Transverse colon (tissue), 4 donors: ENCODE results near the gene CACNA1C. TPM values are rescaled to one million over a fixed set of nuclear protein-coding genes. Genes with fewer than 3 reads are reported as not detected.

ENCODE experiments used
- DNase-seq: peaks from one replicate; pipeline ENCODE4 v3.0.0-alpha.2; 2019
- H3K27ac ChIP-seq, 4 donors: fragments of 200-600 bp; sonication (generic); 2 replicates each; pipeline ENCODE4 v1.5.1; 2016 to 2018; ENCODE audit warnings: inconsistent platforms in 4 of 4
- H3K27me3 ChIP-seq: fragments of 200-600 bp; sonication (generic); 2 replicates; pipeline ENCODE4 v1.5.1; 2017; ENCODE audit warnings: inconsistent platforms
- H3K36me3 ChIP-seq, 4 donors: fragments of 200-600 bp; sonication (generic); 2 replicates each; pipeline ENCODE4 v1.5.1; 2017 to 2019; ENCODE audit warnings: inconsistent platforms in 4 of 4
- H3K4me1 ChIP-seq, 4 donors: fragments of 200-600 bp; sonication (generic); 2 replicates each; pipeline ENCODE4 v1.5.1; 2017 to 2020; ENCODE audit warnings: inconsistent platforms in 4 of 4
- H3K4me3 ChIP-seq, 4 donors: fragments of 200-600 bp; sonication (generic); 1 replicate in 1 of 4; 2 replicates in 3 of 4; pipeline versions ENCODE4 v1.5.1 to v1.6.1; 2017 to 2019; ENCODE audit warnings: inconsistent platforms in 4 of 4
- H3K9me3 ChIP-seq, 2 donors: fragments of 200-600 bp; sonication (generic); 2 replicates each; pipeline ENCODE4 v1.5.1; 2017 to 2019; ENCODE audit warnings: inconsistent platforms in 2 of 2
- CTCF ChIP-seq, 5 experiments: fragments of 200-600 bp in 3 of 5; fragments of 450-650 bp in 2 of 5; sonication (generic) in 3 of 5; IDR thresholded peaks; 1 replicate in 2 of 5; 2 replicates in 3 of 5; pipeline ENCODE4 v1.5.1; 2016 to 2017; ENCODE audit warnings: antibody characterized with exemption in 5 of 5, inconsistent platforms in 3 of 5, mild to moderate bottlenecking in 2 of 5, moderate library complexity in 1 of 5
- EP300 ChIP-seq: sonication (generic); formaldehyde crosslinking; IDR thresholded peaks from one replicate; pipeline ENCODE4 v1.6.1; 2017; ENCODE audit warnings: antibody characterized with exemption, low read depth
- POLR2A ChIP-seq: fragments of 450-650 bp; IDR thresholded peaks from one replicate; pipeline ENCODE4 v1.6.1; 2016; ENCODE audit warnings: antibody characterized with exemption, mild to moderate bottlenecking, moderate library complexity
- POLR2AphosphoS5 ChIP-seq, 3 donors: sonication (generic); formaldehyde crosslinking; IDR thresholded peaks; one replicate each; pipeline ENCODE4 v1.6.1; 2016; ENCODE audit warnings: antibody characterized with exemption in 3 of 3
- WGBS, 2 donors: methylation state at CpG; one replicate each; pipeline ENCODE4 v1.1.5; 2018; ENCODE audit warnings: low coverage in 1 of 2; 5-methylcytosine and 5-hydroxymethylcytosine counted together
- in situ Hi-C, 4 donors: fragments of 200-750 bp; cut with MboI; loops; one replicate each; pipeline versions ENCODE4 v1.15.0 to v1.15.1; 2017; ENCODE audit warnings: low sequenced_read_pairs in 3 of 4, low pct_ligation_motif_present in 1 of 4, low pct_unique_long_range_greater_than_20kb in 1 of 4
- intact Hi-C: fragments of 100-400 bp; cut with DNase I; formaldehyde crosslinking; loops from one replicate; pipeline ENCODE4 v1.15.1; 2023; ENCODE audit warnings: low total_unique reads
- total RNA-seq, 4 donors: library from RNA; depleted of rRNA; stranded (reverse); fragments of >200 nt; gene quantifications; one replicate each; pipeline ENCODE4 v1.1.0, GENCODE V29; 2016

Gene CACNA1C
- total RNA-seq, 4 donors from 2014 or later = 18.8 to 35.2 (median 24.8) TPM

DNA sequence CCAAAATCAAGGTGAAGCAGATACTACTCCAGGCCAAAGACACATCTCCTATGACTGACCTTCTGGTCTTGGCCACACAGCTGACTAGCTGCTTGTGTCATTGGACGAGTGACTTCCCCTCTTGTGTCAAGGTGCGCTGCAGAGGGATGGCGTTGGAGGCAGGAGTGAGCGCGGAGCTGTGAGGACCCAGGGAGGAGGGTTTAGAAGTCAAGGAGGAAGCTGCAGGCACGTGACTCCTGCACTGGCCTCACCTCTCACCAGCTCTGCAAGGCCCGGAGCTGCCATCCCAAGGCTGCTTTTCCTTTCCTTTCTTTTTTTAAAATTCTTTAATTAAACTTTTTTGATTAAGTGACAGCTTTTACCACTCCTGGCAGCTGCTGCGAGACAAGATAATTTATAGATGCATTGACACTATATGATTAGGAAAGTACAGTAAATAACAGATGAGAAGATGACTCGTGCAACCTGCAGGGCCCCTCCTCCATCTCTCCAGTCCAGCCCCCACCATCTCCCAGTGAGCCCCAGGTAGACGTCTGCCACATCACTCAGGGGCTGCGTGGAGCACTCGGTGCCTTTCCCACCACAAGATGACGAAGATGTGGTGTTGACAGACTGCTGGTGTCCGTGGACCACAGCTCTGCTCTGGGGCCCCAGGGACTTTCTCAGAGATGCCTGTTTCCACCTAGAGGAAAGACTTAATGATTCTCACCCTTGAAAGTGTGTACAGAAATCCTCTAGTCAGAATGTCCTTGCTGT is 350.6 kb downstream of the CACNA1C start:
- Histone ChIP-seq H3K36me3 (no peaks in the 10 kb centered on the region), H3K4me1 (peaks cover 0 to 6% (median 4%) of the 10 kb centered on the region in 4 donors)
- no peak for DNase-seq

GRCh38 chr12:2405039-2405438 is 352.3 kb downstream of the CACNA1C start:
- WGBS, 2 donors = 86 to 91% methylated on average over 7 to 9 of the region's 9 CpGs
- intact Hi-C loops (no loop called here), in situ Hi-C loops (no loop called here)
- Histone ChIP-seq H3K9me3 (no peaks in the 10 kb centered on the region), H3K27me3 (no peaks in the 10 kb centered on the region), H3K36me3 (no peaks in the 10 kb centered on the region), H3K4me3 (no peak overlapping the region), H3K27ac (no peak overlapping the region), H3K4me1 (peaks cover 0 to 6% (median 4%) of the 10 kb centered on the region in 4 donors)
- no peak for TF ChIP-seq EP300
- no peak for TF ChIP-seq CTCF (IDR thresholded peaks at IDR 0.05)
- no peak for TF ChIP-seq POLR2A
- no peak for TF ChIP-seq POLR2AphosphoS5 (IDR thresholded peaks at IDR 0.05)
- no peak for DNase-seq

More for the DNA sequence above, 350.6 kb downstream of the CACNA1C start:
- 70 to 77% methylated on average over 8 to 14 of the region's 14 CpGs for WGBS, 2 donors
- Histone ChIP-seq H3K4me3 (no peak overlapping the region), H3K27me3 (no peaks in the 10 kb centered on the region), H3K27ac (no peak overlapping the region), H3K9me3 (no peaks in the 10 kb centered on the region)
- TF ChIP-seq EP300 = no peak
- TF ChIP-seq CTCF (IDR thresholded peaks at IDR 0.05) = no peak
- no peak for TF ChIP-seq POLR2A
- no peak for TF ChIP-seq POLR2AphosphoS5 (IDR thresholded peaks at IDR 0.05)
- in situ Hi-C loops (no loop called here), intact Hi-C loops (no loop called here)

DNA sequence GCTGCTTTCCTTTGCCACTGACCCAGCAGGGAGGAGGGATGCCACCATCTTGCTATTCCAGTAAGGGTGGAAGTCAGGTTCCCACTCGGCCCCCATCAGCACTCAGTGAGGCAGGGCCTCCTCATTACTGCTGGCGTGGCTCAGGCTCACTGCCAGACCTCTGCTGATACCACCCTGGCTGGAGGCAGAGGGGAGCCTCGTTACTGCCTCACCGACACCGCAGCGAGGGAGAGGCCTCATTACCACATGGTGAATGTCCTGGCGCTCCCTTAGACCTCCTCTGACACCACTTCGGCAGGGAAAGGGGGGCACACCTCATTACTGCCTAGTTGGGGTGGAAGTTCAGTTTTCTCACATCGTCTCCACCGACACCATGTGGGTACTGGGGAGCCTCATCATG is 354.1 kb downstream of the CACNA1C start:
- in situ Hi-C loops = no loop called here
- TF ChIP-seq EP300 (no peak), CTCF (IDR thresholded peaks at IDR 0.05) (no peak), POLR2A (no peak), POLR2AphosphoS5 (IDR thresholded peaks at IDR 0.05) (no peak)
- no peak for DNase-seq
- Histone ChIP-seq H3K4me3 (no peak overlapping the region), H3K4me1 (peaks cover 0 to 7% (median 5%) of the 10 kb centered on the region in 4 donors), H3K27ac (no peak overlapping the region), H3K36me3 (no peaks in the 10 kb centered on the region), H3K27me3 (no peaks in the 10 kb centered on the region), H3K9me3 (no peaks in the 10 kb centered on the region)
- WGBS, 2 donors = 87% methylated on average over 10 of the region's 10 CpGs; no CpG with 5 or more reads in 1 of the 2 donors
- intact Hi-C loops = no loop called here

GRCh38 chr12:2408262-2408661 is 355.5 kb downstream of the CACNA1C start:
- WGBS, 2 donors = 59 to 64% methylated on average over 3 of the region's 3 CpGs
- no peak for TF ChIP-seq POLR2A
- TF ChIP-seq EP300 = no peak
- no peak for TF ChIP-seq POLR2AphosphoS5 (IDR thresholded peaks at IDR 0.05)
- no peak for TF ChIP-seq CTCF (IDR thresholded peaks at IDR 0.05)
- in situ Hi-C loops (no loop called here), intact Hi-C loops (no loop called here)
- H3K4me1 ChIP-seq = peaks cover 0 to 3% (median 1%) of the 10 kb centered on the region in 4 donors
- no peaks in the 10 kb centered on the region for H3K9me3 ChIP-seq
- no peaks in the 10 kb centered on the region for H3K36me3 ChIP-seq
- H3K27ac ChIP-seq = no peak overlapping the region
- no peaks in the 10 kb centered on the region for H3K27me3 ChIP-seq
- DNase-seq = no peak
- no peak overlapping the region for H3K4me3 ChIP-seq
